SK-N-SH treated with all-trans-retinoic acid at 6 μM for 48 hours (cell line): ENCODE results near the gene PGAP2.

Experiments used
- ATAC-seq: fragments of 200-7000 bp; cut with Tn5 transposase; 3 replicates; pipeline ENCODE4 v1.9.1; 2020; ENCODE audit warnings: mild to moderate bottlenecking, moderate library complexity
- ARNTL ChIP-seq: fragments of 450-650 bp; formaldehyde crosslinking; IDR thresholded peaks from 2 replicates; pipeline ENCODE4 v1.5.0; 2020; ENCODE audit warnings: low read depth, mild to moderate bottlenecking, moderate library complexity, borderline replicate concordance
- BACH2 ChIP-seq: fragments of 250-450 bp; sonication (Bioruptor Pico); IDR thresholded peaks from 2 replicates; pipeline ENCODE4 v1.9.0; 2021; ENCODE audit warnings: mild to moderate bottlenecking, borderline replicate concordance
- CREB5 ChIP-seq: fragments of 250-450 bp; sonication (Bioruptor Pico); IDR thresholded peaks from 2 replicates; pipeline ENCODE4 v1.5.1; 2020; ENCODE audit warnings: low read depth, mild to moderate bottlenecking, moderate library complexity
- CSDC2 ChIP-seq: fragments of 250-450 bp; sonication (Bioruptor Pico); IDR thresholded peaks from 2 replicates; pipeline ENCODE4 v1.5.0; 2020; ENCODE audit warnings: mild to moderate bottlenecking, moderate library complexity
- ESRRG ChIP-seq: fragments of 250-450 bp; sonication (Bioruptor Pico); IDR thresholded peaks from 2 replicates; pipeline ENCODE4 v1.6.1; 2021; ENCODE audit warnings: mild to moderate bottlenecking
- GLIS3 ChIP-seq: fragments of 250-450 bp; sonication (Bioruptor Pico); IDR thresholded peaks from 2 replicates; pipeline ENCODE4 v1.5.0; 2020; ENCODE audit warnings: mild to moderate bottlenecking, moderate library complexity
- OSR1 ChIP-seq: fragments of 250-450 bp; sonication (Bioruptor Pico); IDR thresholded peaks from 2 replicates; pipeline ENCODE4 v1.8.0; 2022; ENCODE audit warnings: moderate library complexity, mild to moderate bottlenecking, inconsistent platforms
- PATZ1 ChIP-seq: fragments of 250-450 bp; sonication (Bioruptor Pico); IDR thresholded peaks from 2 replicates; pipeline ENCODE4 v1.8.0; 2020; ENCODE audit warnings: mild to moderate bottlenecking, moderate library complexity, borderline replicate concordance
- POU6F1 ChIP-seq: fragments of 250-450 bp; sonication (Bioruptor Pico); IDR thresholded peaks from 2 replicates; pipeline ENCODE4 v1.8.0; 2021; ENCODE audit warnings: low read depth, mild to moderate bottlenecking, moderate library complexity, borderline replicate concordance
- PPARA ChIP-seq: fragments of 250-450 bp; sonication (Bioruptor Pico); IDR thresholded peaks from 2 replicates; pipeline ENCODE4 v1.5.0; 2020; ENCODE audit warnings: mild to moderate bottlenecking, borderline replicate concordance
- SNAI2 ChIP-seq: fragments of 250-450 bp; sonication (Bioruptor Pico); IDR thresholded peaks from 2 replicates; pipeline ENCODE4 v1.5.0; 2020; ENCODE audit warnings: mild to moderate bottlenecking, moderate library complexity
- TCF4 ChIP-seq: fragments of 250-450 bp; sonication (Bioruptor Pico); IDR thresholded peaks from 2 replicates; pipeline ENCODE4 v1.8.0; 2021; ENCODE audit warnings: mild to moderate bottlenecking, moderate library complexity, borderline replicate concordance
- TOX ChIP-seq: fragments of 250-450 bp; sonication (Bioruptor Pico); IDR thresholded peaks from 2 replicates; pipeline ENCODE4 v1.8.0; 2021; ENCODE audit warnings: mild to moderate bottlenecking, moderate library complexity, borderline replicate concordance
- TSHZ2 ChIP-seq: fragments of 250-450 bp; sonication (Bioruptor Pico); IDR thresholded peaks from 2 replicates; pipeline ENCODE4 v1.5.0; 2020; ENCODE audit warnings: mild to moderate bottlenecking, moderate library complexity
- ZC3H10 ChIP-seq: fragments of 250-450 bp; sonication (Bioruptor Pico); IDR thresholded peaks from 2 replicates; pipeline ENCODE4 v1.5.1; 2021; ENCODE audit warnings: mild to moderate bottlenecking, moderate library complexity
- ZFP30 ChIP-seq: fragments of 450-650 bp; formaldehyde crosslinking; IDR thresholded peaks from 2 replicates; pipeline ENCODE4 v1.5.0; 2022; ENCODE audit warnings: mild to moderate bottlenecking, moderate library complexity
- ZNF565 ChIP-seq: fragments of 450-650 bp; formaldehyde crosslinking; conservative IDR thresholded peaks from 2 replicates; pipeline ENCODE4 v1.5.0; 2020; ENCODE audit warnings: low read depth, mild to moderate bottlenecking, moderate library complexity
- ZNF8 ChIP-seq: fragments of 450-650 bp; formaldehyde crosslinking; IDR thresholded peaks from 2 replicates; pipeline ENCODE4 v1.5.0; 2020; ENCODE audit warnings: mild to moderate bottlenecking, moderate library complexity

PGAP2 gene

GRCh38 chr11:3853899-3854659, 45.7 kb downstream of the PGAP2 start (continued):
- no peak for TF ChIP-seq PATZ1 (CRISPR knock-in tag)
- no peak for TF ChIP-seq PPARA (CRISPR knock-in tag)
- no peak for TF ChIP-seq ZNF565 (CRISPR knock-in tag)

GRCh38 chr11:3854660-3854976, 46.3 kb downstream of the PGAP2 start:
- TF ChIP-seq ARNTL (CRISPR knock-in tag) (no peak), POU6F1 (no peak), BACH2 (CRISPR knock-in tag) (no peak), ZNF565 (CRISPR knock-in tag) (no peak), GLIS3 (CRISPR knock-in tag) (no peak), SNAI2 (no peak), OSR1 (no peak)
- no peak for ATAC-seq

GRCh38 chr11:3854977-3855807, 46.8 kb downstream of the PGAP2 start, which contains the start of gene STIM1:
Gene STIM1 (plus strand): TSS chr11:3855664. CDS start chr11:3856271, 607 bp downstream.
- peak; percentile 88 for ATAC-seq
- TF ChIP-seq TOX (CRISPR knock-in tag) = no peak
- TF ChIP-seq POU6F1 = no peak
- no peak for TF ChIP-seq TSHZ2 (CRISPR knock-in tag)
- TF ChIP-seq SNAI2 = no peak
- TF ChIP-seq CSDC2 (CRISPR knock-in tag) = no peak
- no peak for TF ChIP-seq ARNTL (CRISPR knock-in tag)
- TF ChIP-seq ZC3H10 = no peak
- TF ChIP-seq TCF4 (CRISPR knock-in tag) = no peak
- TF ChIP-seq ESRRG = no peak
- TF ChIP-seq CREB5 = no peak
- TF ChIP-seq GLIS3 (CRISPR knock-in tag) = no peak
- no peak for TF ChIP-seq ZFP30 (CRISPR knock-in tag)
- TF ChIP-seq ZNF565 (CRISPR knock-in tag) = no peak
- no peak for TF ChIP-seq ZNF8 (CRISPR knock-in tag)
- TF ChIP-seq, all 23 proteins: peak for 0
